GM21515 (cell line): ENCODE measurements around the gene HLA-C.
"Not testable (repeated sequence)": the region's sequence is repeated elsewhere in the genome, so short reads cannot be mapped to it uniquely, and the experiment has no call there.

Experiments used
- ATAC-seq: cut with Tn5 transposase; IDR thresholded peaks from one replicate; pipeline ENCODE4 v1.9.1; 2021; ENCODE audit not compliant: unreplicated experiment

Gene HLA-C

GRCh38 chr6:31270788-31271640, 878 bp downstream of the HLA-C start:
- ATAC-seq, result no peak

DNA sequence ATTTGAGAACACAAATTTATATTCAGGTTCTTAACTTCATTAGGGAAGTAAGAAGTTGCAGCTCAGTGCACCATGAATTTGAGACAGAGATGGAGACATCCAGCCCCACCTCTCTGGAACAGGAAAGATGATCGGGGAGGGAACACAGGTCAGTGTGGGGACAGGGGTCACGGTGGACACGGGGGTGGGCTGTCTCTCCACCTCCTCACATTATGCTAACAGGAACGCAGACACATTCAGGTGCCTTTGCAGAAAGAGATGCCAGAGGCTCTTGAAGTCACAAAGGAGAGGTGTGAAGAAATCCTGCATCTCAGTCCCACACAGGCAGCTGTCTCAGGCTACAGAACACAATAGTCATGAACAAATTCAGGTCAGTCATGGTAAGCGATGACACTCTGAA, 3.1 kb downstream of the HLA-C start:
- no peak for ATAC-seq

GRCh38 chr6:31268369-31268765, 3.5 kb downstream of the HLA-C start:
- no peak for ATAC-seq

- no peak for ATAC-seq
Measured at GRCh38 chr6:31267651-31268368, 4.1 kb downstream of the HLA-C start.

DNA sequence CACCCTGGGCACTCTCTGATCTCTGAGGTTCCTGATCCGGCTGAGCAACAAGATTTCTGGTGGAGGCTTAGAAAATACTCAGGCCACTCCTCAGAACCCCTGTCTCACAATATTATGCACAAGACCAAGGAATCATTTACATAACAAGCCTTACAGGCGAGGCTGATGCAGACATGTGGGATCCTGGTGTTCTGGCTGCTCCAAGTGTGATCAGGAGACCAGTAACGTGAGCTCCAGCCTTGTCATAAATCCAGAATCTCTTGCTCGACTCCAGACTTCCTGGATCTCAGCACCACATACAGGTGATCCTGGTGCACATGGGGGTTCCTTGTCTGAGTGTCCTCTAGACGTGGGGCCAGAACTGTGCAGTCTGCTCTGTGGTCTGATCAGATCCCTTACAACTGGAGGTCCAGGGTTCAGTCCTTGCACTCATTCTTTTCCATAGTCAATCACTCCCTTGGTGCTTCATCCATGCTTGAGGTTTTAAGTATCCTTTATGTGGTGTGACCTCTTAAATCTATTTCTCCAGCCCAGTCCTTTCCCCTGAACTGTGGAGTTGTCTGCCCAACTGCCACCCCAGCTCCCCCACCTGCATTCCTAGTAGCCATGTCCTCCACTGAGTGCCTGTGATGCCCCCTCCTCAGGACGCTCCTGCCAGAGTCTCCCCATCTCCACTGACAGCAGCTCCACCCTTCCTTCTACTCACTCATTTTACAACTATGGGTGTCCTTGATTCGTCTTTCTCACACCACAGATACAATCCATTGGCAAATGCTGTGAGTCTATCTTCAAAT, 5.1 kb downstream of the HLA-C start:
- no peak for ATAC-seq

- no peak for ATAC-seq
Measured at GRCh38 chr6:31265926-31266325, 6.0 kb downstream of the HLA-C start.

- ATAC-seq, result not testable (repeated sequence)
Measured at GRCh38 chr6:31263346-31263933, 8.5 kb downstream of the HLA-C start.

DNA sequence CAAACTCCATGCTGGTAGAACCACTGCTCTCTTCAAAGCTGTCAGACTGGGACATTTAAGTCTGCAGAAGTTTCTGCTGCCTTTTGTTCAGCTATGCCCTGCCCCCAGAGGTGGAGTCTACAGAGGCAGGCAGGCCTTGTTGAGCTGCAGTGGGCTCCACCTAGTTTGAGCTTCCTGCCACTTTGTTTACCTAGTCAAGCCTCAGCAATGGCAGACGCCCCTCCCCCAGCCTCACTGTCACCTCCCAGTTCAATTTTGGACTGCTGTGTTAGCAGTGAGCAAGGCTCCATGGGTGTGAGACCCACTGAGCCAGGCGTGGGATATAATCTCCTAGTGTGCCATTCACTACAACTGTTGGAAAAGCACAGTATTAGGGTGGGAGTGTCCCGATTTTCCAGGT, 11.9 kb downstream of the HLA-C start:
- not testable (repeated sequence) for ATAC-seq

DNA sequence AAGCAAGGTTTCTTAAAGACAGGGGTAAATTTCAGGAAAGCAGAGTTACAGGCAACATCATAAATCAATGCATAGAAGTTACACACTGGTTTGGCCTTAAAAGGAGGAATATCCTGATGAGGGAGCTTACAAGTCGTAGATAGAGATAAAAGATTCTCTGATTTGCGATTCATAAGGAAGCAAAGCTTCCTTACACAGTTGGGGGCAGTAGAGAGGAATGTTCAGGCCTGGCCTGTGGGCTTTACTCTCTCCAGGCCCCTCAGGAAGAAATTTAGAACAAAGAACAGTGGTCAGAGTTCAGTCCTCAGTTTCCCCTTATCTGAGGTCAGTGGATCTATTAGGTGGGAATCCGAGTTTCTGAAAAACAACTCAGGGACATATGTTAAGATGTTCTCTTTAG, 19.3 kb downstream of the HLA-C start:
- ATAC-seq, result no peak

GRCh38 chr6:31251261-31251660, 20.6 kb downstream of the HLA-C start:
- ATAC-seq, result no peak

- ATAC-seq, result no peak
Measured at GRCh38 chr6:31249184-31249583, 22.7 kb downstream of the HLA-C start.

- ATAC-seq, result no peak
Measured at GRCh38 chr6:31247813-31248212, 24.1 kb downstream of the HLA-C start.

DNA sequence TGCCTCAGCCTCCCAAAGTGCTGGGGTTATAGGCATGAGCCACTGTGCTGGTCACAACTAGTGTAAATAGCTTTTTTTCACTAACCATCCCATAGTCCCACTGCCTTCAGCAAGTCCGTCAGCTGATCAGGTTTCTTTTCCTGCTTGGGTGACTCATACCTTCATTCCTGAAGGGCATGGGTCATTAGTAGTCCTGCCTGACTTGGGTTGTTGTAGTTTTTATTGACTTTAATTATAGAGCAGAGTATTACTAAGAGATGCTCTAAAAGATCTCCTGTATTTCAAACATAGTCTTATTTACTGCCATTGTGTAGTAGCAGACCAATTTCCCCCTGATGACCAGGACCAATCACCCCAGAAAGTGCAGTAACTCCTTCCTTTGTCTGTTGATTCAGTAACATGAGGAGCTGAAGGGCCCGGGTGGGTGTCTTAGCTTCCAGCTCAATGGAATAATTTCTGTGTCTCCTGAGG, 25.8 kb downstream of the HLA-C start:
- no peak for ATAC-seq

DNA sequence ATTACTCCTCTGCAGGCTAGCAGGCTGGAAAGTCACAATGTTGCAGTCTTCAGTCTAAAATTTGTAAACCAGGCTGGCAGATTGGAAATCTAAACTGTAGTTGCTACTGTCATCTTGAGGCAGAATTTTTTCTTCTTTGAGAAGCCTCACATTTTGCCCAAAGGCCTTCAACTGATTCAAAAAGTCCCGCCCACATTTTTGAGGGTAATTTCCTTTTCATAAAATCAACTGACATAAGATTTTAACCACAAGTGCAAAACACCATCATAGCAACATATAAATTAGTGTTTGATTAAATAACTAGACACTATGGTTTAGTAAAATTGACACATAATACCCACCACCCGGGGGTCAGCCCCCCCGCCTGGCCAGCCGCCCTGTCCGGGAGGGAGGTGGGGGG, 28.4 kb downstream of the HLA-C start:
- no peak for ATAC-seq

GRCh38 chr6:31239854-31240253, 32.0 kb downstream of the HLA-C start:
- ATAC-seq, result no peak

GRCh38 chr6:31234101-31234500, 37.8 kb downstream of the HLA-C start:
- ATAC-seq, result not testable (repeated sequence)

DNA sequence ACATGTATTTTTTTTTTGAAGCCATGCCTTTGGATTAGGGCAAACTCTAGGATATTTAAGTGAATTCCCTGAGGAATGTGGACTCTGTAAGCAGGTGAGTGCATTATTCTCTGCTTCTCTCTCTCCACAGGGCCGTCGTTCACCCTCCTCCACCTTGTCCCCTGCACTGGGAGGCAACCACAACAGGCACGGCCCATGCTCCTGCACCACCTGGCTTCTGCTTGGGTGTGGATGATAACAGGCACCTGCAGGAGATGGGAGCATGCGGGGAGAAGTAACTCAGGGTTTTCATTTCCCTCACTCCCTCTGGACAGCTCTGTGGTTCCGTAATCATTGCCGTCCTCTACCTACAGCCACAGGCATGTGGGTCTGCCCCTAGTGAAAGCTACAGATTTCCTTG, 43.4 kb downstream of the HLA-C start:
- no peak for ATAC-seq

GRCh38 chr6:31227143-31227542, 44.7 kb downstream of the HLA-C start:
- ATAC-seq, result no peak

- no peak for ATAC-seq
Measured at GRCh38 chr6:31225735-31226134, 46.2 kb downstream of the HLA-C start.

GRCh38 chr6:31222496-31222895, 49.4 kb downstream of the HLA-C start:
- no peak for ATAC-seq
